Spinal cord (tissue), 10 donors: ENCODE data around the gene TTLL10. TPM values are rescaled to one million over a fixed set of nuclear protein-coding genes. Genes with fewer than 3 reads are reported as not detected.

Experiments used
- DNase-seq, 6 donors: peaks; one replicate each; pipeline versions ENCODE4 v3.0.0 to v3.0.0-alpha.2; 2013 to 2015; ENCODE audit warnings: low spot score in 6 of 6, low read depth in 4 of 6
- H3K27ac ChIP-seq: one replicate; pipeline ENCODE4 v1.5.1; 2013; ENCODE audit warnings: low read depth, low read length, control low read depth
- H3K27me3 ChIP-seq: one replicate; pipeline ENCODE4 v1.6.1; 2013; ENCODE audit warnings: low read length; ENCODE audit not compliant: control insufficient read depth, insufficient read depth
- H3K36me3 ChIP-seq: one replicate; pipeline ENCODE4 v1.6.1; 2013; ENCODE audit warnings: low read length; ENCODE audit not compliant: control insufficient read depth, insufficient read depth
- H3K4me1 ChIP-seq: one replicate; pipeline ENCODE4 v1.6.1; 2013; ENCODE audit warnings: low read length; ENCODE audit not compliant: control insufficient read depth, insufficient read depth
- H3K4me3 ChIP-seq: one replicate; pipeline ENCODE4 v1.5.1; 2013; ENCODE audit warnings: low read depth, low read length, control low read depth
- H3K9me3 ChIP-seq: one replicate; pipeline ENCODE4 v1.6.1; 2013; ENCODE audit warnings: low read length; ENCODE audit not compliant: control insufficient read depth, insufficient read depth
- WGBS: methylation state at CpG from one replicate; pipeline ENCODE4 v1.1.5; 2013; ENCODE audit warnings: missing lambda C conversion rate; ENCODE audit not compliant: insufficient coverage; 5-methylcytosine and 5-hydroxymethylcytosine counted together
- polyA plus RNA-seq, 2 donors: library from polyadenylated mRNA; unstranded; fragments of 120-200 nt; gene quantifications; one replicate each; pipeline ENCODE4 v1.2.1, GENCODE V29; 2013; ENCODE audit not compliant: insufficient read length in 2 of 2
- total RNA-seq, 2 donors: library from RNA; depleted of rRNA in 1 of 2; stranded (reverse); fragments of 120-200 nt in 1 of 2; fragments of >200 nt in 1 of 2; gene quantifications; one replicate each; pipeline versions ENCODE4 v1.2.3 to v1.2.4, GENCODE V29; 2013 to 2014
- donor health status: healthy.

Gene TTLL10
- total and polyA plus RNA-seq, 4 donors, result 0.79 to 2.1 (median 1.2) TPM

DNA sequence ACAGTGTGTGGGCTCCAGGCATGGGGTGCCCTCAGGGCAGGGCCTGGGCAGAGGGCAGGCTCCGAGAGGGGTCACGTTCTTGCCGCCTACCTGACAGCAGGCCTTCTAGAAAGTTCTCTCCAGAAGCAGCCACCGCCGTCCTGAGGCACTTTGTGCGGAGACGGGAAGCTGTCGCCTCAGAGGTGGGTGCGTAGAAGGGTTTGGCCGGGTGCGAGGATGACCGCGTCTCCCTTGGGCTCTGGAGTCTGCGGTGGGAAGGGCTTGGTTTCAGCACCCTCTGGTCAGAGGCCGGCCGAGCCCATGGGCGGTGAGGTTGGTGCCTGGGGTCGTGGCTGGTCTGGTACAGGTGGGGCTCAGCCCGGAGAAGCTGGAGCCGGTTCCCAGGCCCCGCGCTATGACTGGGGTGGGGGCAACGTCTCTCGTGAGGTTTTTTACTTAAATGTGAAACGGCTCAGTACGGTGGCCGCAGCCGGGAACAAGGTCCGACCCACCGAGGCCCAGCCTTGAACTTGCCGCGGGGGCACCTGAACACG lies 10.1 kb upstream of the TTLL10 start:
- H3K4me1 ChIP-seq, result peaks cover 12% of the 10 kb centered on the region
- no peaks in the 10 kb centered on the region for H3K9me3 ChIP-seq
- no peak overlapping the region for H3K27ac ChIP-seq
- 83% methylated on average over 33 of the region's 33 CpGs for WGBS
- H3K27me3 ChIP-seq, result peaks cover 21% of the 10 kb centered on the region
- DNase-seq, result no peak
- no peak overlapping the region for H3K4me3 ChIP-seq
- no peaks in the 10 kb centered on the region for H3K36me3 ChIP-seq

GRCh38 chr1:1164361-1164700 lies 9.3 kb upstream of the TTLL10 start:
- DNase-seq, result no peak
- 64% methylated on average over 23 of the region's 26 CpGs for WGBS
- H3K27me3 ChIP-seq, result peaks cover 21% of the 10 kb centered on the region

DNA sequence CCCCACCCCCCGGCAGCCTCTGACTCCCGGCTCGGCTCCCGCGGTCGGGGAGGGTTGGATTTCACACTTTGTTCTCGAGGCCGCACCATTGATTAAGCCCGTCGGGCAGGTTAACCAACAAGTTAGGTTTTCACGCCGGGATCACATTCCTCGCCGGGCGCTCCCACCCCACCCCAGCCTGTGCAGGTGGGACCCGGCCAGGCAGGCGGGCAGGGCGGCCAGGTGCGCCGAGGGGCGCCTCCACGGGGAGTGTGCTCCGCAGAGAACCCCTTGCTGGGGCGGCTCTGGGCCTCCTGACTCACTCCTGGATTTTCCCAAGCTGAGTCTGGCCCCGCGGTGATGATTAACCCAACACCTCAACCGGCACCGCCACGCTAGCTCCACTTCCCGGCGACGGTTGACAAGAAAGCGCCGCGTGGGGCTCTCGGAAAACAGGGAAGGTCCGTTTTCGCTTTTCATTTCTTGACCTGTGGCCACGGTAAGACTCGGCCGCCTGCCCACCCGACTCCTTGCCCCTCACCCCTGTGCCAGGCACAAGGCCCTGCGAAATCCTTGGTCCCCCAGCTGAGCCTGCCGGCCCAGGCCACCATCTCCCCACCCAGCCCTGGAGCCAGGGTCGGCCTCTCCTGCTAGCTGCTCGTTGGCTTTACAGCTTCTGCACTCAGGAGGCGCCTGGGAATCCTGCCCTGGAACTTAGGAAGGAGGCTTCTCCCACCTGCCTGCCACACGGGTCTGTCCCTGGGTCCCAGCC lies 8.8 kb upstream of the TTLL10 start:
- Histone ChIP-seq H3K4me1 (peaks cover 8% of the 10 kb centered on the region), H3K27ac (no peak overlapping the region), H3K9me3 (no peaks in the 10 kb centered on the region), H3K27me3 (peaks cover 21% of the 10 kb centered on the region), H3K4me3 (no peak overlapping the region), H3K36me3 (no peaks in the 10 kb centered on the region)
- no peak for DNase-seq
- 59% methylated on average over 48 of the region's 48 CpGs for WGBS

More at GRCh38 chr1:1164361-1164700, 9.3 kb upstream of the TTLL10 start:
- Histone ChIP-seq H3K4me3 (no peak overlapping the region), H3K27ac (no peak overlapping the region), H3K4me1 (peaks cover 7% of the 10 kb centered on the region), H3K9me3 (no peaks in the 10 kb centered on the region), H3K36me3 (no peaks in the 10 kb centered on the region)

DNA sequence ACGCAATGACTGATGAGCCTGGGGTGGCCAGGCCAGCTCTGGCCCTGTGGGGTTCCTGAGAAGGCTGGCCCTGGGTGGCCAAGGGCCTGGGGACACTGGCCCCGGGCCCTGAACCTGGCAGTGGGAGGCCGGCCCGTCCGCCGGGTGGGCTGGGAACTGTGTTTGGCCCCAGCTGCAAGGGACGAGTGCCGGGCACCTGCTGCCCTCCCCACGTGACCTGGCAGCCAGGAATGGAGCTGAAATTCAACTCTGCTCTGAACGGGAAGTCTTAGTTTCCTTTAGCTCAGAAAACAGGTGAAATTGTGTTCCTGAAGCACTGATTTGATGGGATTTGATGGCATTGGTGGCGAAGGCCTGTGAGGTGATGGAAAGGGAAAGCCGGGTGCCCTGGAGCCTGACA lies 8.2 kb upstream of the TTLL10 start:
- no peak overlapping the region for H3K4me3 ChIP-seq
- 73% methylated on average over 12 of the region's 12 CpGs for WGBS
- no peak overlapping the region for H3K27ac ChIP-seq
- H3K27me3 ChIP-seq, result peaks cover 21% of the 10 kb centered on the region
- H3K36me3 ChIP-seq, result no peaks in the 10 kb centered on the region
- H3K9me3 ChIP-seq, result no peaks in the 10 kb centered on the region
- DNase-seq, result no peak
- peaks cover 14% of the 10 kb centered on the region for H3K4me1 ChIP-seq

DNA sequence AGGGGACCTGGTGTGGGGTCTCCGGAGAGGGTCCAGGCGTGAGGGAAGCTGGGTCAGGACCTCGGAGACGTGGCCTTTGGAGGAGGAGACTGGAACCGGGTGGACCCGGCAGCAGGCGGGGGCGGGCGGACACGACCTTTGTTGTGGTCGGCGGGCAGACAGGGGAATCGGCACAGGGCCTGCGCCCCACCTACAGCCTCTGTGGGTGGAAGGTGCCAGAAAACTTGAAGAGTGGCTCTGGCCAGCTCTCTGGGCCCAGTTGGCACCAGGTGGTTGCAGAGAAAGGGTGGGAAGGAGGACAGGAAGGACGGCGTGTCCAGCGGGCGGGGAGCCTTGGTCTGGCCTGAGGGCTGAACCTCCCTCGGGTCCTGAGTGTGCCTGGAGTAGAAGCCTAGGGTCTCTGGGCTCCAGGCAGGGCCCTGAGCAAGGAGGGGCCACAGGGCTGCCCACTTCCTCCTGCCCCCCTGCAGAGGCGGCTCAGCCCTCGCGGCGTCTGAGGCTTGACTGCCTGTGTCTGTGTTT lies 7.7 kb upstream of the TTLL10 start:
- no peaks in the 10 kb centered on the region for H3K9me3 ChIP-seq
- no peak overlapping the region for H3K4me3 ChIP-seq
- no peak for DNase-seq
- peaks cover 17% of the 10 kb centered on the region for H3K4me1 ChIP-seq
- WGBS, result 74% methylated on average over 22 of the region's 23 CpGs
- no peak overlapping the region for H3K27ac ChIP-seq
- peaks cover 21% of the 10 kb centered on the region for H3K27me3 ChIP-seq
- H3K36me3 ChIP-seq, result no peaks in the 10 kb centered on the region

DNA sequence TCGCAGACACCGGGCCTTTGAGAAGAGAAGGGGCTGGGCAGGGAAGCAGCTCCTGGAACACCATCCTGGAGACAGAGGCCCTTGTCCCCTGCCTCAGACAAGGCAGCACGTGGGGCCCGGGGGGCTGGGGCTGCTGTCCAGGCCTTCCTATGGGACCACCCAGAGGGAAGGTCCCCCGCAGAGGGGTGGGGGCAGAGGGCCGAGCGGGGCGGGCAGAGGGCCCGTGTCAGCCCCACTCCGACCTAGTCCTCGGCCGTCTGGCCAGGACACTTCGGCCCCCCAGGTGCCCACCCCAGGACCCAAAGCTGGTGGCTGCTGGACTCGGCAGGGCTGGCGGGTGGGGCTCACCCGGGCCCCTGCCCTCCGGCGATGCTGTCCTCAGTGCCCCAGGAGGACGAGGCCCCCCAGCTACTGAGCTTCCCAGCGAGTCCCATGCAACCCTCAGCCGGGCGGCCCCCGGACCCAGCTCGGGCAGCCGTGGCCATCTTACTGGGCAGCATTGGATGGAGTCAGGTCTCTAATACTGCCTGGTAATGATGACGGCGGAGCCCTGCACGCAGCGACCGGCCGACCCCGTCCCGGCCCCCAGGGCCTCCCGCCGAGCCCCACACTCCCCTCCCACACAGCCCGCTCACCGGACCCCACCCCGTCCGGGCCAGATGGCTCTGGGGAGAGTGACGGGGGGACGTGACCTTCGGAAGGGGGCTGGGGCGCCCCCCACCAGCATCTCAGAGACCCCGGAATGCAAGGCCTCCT lies 6.9 kb upstream of the TTLL10 start:
- WGBS, result 64% methylated on average over 34 of the region's 44 CpGs
- no peak for DNase-seq
- Histone ChIP-seq H3K4me3 (no peak overlapping the region), H3K27me3 (peaks cover 21% of the 10 kb centered on the region), H3K27ac (no peak overlapping the region), H3K36me3 (no peaks in the 10 kb centered on the region), H3K9me3 (no peaks in the 10 kb centered on the region), H3K4me1 (peaks cover 14% of the 10 kb centered on the region)

GRCh38 chr1:1167398-1167821 lies 6.3 kb upstream of the TTLL10 start:
- no peak for DNase-seq
- peaks cover 21% of the 10 kb centered on the region for H3K27me3 ChIP-seq
- H3K9me3 ChIP-seq, result no peaks in the 10 kb centered on the region
- no peak overlapping the region for H3K4me3 ChIP-seq
- H3K27ac ChIP-seq, result no peak overlapping the region
- peaks cover 14% of the 10 kb centered on the region for H3K4me1 ChIP-seq
- H3K36me3 ChIP-seq, result no peaks in the 10 kb centered on the region
- 89% methylated on average over 20 of the region's 20 CpGs for WGBS

DNA sequence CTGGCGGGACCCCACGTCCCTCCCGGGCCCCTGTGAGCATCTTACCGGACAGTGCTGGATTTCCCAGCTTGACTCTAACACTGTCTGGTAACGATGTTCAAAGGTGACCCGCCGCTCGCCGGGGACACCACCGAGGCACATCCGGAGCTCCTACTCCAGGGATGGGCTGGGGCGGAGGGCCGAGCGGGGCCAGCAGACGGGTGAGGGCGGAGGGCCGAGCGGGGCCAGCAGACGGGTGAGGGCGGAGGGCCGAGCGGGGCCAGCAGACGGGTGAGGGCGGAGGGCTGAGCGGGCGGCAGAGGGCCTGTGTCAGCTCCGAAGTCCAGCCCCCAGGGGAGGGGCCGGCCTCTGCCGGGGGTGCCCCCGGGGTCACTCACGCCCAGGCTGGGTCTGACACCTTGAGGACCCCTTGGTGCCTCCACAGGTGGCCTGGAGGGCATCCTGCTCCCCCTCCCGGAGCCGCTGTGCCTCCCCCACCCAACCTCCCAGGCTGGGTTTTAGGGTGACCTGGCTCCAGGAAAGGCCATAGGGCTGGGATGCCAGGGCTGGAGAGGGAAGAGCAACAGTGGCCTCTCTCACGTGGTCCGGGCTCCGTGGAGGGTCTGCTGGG lies 5.7 kb upstream of the TTLL10 start:
- H3K36me3 ChIP-seq, result no peaks in the 10 kb centered on the region
- H3K9me3 ChIP-seq, result no peaks in the 10 kb centered on the region
- DNase-seq, result no peak
- H3K4me1 ChIP-seq, result peaks cover 14% of the 10 kb centered on the region
- WGBS, result 81% methylated on average over 30 of the region's 36 CpGs
- H3K4me3 ChIP-seq, result no peak overlapping the region
- H3K27me3 ChIP-seq, result peaks cover 20% of the 10 kb centered on the region
- no peak overlapping the region for H3K27ac ChIP-seq

- Histone ChIP-seq H3K9me3 (no peaks in the 10 kb centered on the region), H3K4me1 (peaks cover 21% of the 10 kb centered on the region), H3K36me3 (no peaks in the 10 kb centered on the region), H3K27ac (no peak overlapping the region), H3K4me3 (no peak overlapping the region), H3K27me3 (peaks cover 23% of the 10 kb centered on the region)
- WGBS, result 72% methylated on average over 37 of the region's 37 CpGs
- DNase-seq, result no peak
These were observed 4.9 kb upstream of the TTLL10 start for GRCh38 chr1:1168451-1169411.
